Measurements from ENCODE around the gene DOCK11.
A peak's percentile ranks its signal among the peaks of the same experiment; 100 is the strongest.
"Not testable (repeated sequence)": the region's sequence is repeated elsewhere in the genome, so short reads cannot be mapped to it uniquely, and the experiment has no call there.

DOCK11 gene

DNA sequence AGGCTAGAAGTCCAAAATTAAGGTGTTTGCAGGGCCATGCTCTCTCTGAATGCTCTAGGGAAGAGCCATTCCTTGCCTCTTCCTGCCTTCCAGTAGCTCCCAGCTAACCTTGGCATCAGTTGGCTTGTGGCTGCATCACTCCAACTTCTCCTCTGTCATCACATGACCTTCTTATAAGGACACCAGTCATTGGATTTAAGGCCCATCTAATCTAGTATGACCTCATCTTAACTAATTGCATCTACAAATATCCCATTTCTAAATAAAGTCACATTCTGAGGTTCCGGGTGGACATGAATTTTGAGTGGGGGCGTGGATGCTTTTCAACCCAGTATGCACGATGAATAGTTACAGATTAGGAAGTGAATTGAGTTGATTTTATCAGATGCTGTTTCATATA lies 89.7 kb downstream of the DOCK11 start:
- DNase-seq (ENCODE audit: low spot score in 2 of 2) (no peak), ATAC-seq (ENCODE audit: low read depth) (no peak)
- H3K27me3 Mint-ChIP-seq, result no peaks in the 10 kb centered on the region
- no peak overlapping the region for H3K4me3 Mint-ChIP-seq
- no peak overlapping the region for H3K27ac Mint-ChIP-seq
- no peaks in the 10 kb centered on the region for H3K9me3 Mint-ChIP-seq
- peaks cover 14% of the 10 kb centered on the region for H3K4me1 Mint-ChIP-seq
- H3K36me3 Mint-ChIP-seq, result peaks cover 32% of the 10 kb centered on the region

DNA sequence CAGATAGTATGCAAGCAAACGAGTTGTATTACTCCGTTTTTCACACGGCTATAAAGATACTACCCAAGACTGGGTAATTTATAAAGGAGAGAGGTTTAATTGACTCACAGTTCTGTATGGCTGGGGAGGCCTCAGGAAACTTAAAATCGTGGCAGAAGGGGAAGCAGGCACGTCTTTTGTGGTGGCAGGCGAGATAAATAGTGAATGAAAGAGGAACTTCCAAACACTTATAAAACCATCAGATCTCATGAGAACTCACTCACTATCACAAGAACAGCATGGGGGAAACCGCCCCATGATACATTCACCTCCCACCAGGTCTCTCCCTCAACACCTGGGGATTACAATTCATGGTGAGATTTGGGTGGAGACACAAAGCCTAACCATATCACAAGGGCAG lies 90.6 kb downstream of the DOCK11 start:
- ATAC-seq (ENCODE audit: low read depth), result peak; percentile 66
- DNase-seq (ENCODE audit: low spot score in 2 of 2); H3K27me3 Mint-ChIP-seq; H3K4me3 Mint-ChIP-seq; H3K9me3 Mint-ChIP-seq: not testable (repeated sequence)
- H3K27ac Mint-ChIP-seq, result peak overlapping the region; percentile 89
- H3K4me1 Mint-ChIP-seq, result peaks cover 16% of the 10 kb centered on the region
- H3K36me3 Mint-ChIP-seq, result peaks cover 33% of the 10 kb centered on the region

DNA sequence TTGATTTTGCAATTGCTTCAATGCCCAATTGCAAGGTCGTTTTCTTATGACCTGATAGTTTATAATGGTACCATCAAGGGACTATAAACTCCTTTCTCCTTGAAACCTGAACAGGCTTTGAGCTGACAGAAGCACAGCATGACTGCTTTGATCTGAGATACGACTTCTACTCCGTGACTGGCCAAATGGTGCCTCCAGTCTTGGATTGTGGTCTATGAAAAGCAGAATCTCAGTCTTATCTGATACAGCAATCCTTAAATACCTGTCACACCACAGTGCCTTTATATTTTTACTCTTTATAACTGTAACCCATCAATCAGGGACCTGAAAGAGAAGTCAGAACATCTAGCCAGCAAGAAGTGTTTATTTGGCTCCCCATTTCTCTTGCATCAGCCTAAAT lies 93.1 kb downstream of the DOCK11 start:
- Mint-ChIP-seq H3K27ac (no peak overlapping the region), H3K36me3 (peaks cover 32% of the 10 kb centered on the region), H3K27me3 (no peaks in the 10 kb centered on the region), H3K4me1 (peaks cover 16% of the 10 kb centered on the region), H3K4me3 (no peak overlapping the region), H3K9me3 (no peaks in the 10 kb centered on the region)
- DNase-seq (ENCODE audit: low spot score in 2 of 2), result no peak
- ATAC-seq (ENCODE audit: low read depth), result no peak

DNA sequence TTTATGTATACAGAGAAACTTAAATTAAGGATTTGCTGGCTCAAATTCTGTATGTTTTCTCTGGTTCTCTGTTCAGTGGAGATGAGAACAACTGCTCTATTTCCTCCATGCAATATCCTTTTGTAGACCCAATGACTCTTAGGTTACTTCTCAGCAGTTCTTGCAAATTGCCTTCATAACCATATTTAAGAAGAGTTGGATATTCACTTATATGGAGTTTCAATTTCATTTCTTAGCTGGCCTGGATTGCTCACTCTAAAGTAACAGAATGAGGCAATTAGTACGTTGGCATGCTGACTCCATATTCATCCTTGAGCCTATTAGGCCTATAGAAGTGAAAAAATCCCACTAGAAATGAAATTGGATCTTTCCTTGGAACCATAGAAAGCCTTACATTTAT lies 93.6 kb downstream of the DOCK11 start:
- H3K4me1 Mint-ChIP-seq, result peaks cover 16% of the 10 kb centered on the region
- H3K4me3 Mint-ChIP-seq, result no peak overlapping the region
- H3K27ac Mint-ChIP-seq, result no peak overlapping the region
- H3K36me3 Mint-ChIP-seq, result peaks cover 29% of the 10 kb centered on the region
- no peaks in the 10 kb centered on the region for H3K27me3 Mint-ChIP-seq
- DNase-seq (ENCODE audit: low spot score in 2 of 2), result no peak
- H3K9me3 Mint-ChIP-seq, result no peaks in the 10 kb centered on the region
- ATAC-seq (ENCODE audit: low read depth), result no peak

DNA sequence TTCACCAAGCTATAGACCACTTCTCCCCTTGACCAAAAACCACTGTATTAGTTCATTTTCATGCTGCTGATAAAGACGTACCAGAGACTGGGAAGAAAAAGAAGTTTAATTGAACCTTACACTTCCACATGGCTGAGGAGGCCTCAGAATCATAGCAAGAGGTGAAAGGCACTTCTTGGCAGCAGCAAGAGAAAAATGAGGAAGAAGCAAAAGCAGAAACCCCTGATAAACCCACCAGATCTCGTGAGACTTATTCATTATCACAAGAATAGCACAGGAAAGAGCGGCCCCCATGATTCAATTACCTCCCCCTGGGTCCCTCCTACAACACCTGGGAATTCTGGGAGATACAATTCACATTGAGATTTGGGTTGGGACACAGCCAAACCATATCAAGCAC lies 97.8 kb downstream of the DOCK11 start:
- H3K9me3 Mint-ChIP-seq, result no peaks in the 10 kb centered on the region
- H3K4me1 Mint-ChIP-seq, result peaks cover 10% of the 10 kb centered on the region

DNA sequence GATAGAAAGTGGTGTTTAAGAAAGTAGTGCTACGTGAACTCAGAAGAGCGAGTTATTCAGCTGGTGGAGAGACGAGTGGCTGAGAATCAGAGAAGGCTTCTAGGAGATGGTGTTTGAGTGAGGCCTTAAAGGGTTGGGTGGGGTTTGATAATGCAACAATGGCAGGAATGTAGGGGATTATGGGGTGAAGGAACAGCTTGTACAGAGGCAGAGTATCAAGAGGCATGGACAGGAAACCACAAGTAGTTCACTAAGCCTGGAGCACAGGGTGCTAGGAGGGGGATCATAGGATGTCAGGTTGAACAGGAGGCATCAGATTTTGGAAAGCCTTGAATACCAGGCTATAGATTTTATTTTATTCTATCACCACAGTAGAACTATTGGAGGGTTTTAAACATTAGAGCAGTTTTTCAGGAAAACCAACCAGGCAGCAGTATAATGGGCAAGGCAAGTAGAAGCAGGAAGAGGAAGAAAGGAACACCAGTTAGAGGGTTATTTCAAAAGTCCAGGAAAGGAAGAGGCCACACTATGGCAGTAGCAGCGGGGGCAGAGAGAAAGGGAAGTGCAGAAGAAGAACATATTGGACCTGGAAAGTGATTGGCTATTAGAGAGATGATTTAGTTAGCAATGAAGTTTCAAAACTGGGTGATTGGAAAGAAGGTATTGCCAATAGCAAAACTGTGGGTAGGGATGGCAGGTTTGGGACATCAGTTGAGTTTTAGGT lies 99.2 kb downstream of the DOCK11 start:
- Mint-ChIP-seq H3K27me3 (no peaks in the 10 kb centered on the region), H3K4me3 (no peak overlapping the region), H3K9me3 (no peaks in the 10 kb centered on the region), H3K27ac (peak overlapping the region; percentile 90), H3K4me1 (peaks cover 10% of the 10 kb centered on the region), H3K36me3 (peaks cover 19% of the 10 kb centered on the region)
- ATAC-seq (ENCODE audit: low read depth) (no peak), DNase-seq (ENCODE audit: low spot score in 2 of 2) (no peak)

More for the DNA sequence above, 97.8 kb downstream of the DOCK11 start:
- no peak for DNase-seq (ENCODE audit: low spot score in 2 of 2)
- peaks cover 19% of the 10 kb centered on the region for H3K36me3 Mint-ChIP-seq
- no peak for ATAC-seq (ENCODE audit: low read depth)
- no peaks in the 10 kb centered on the region for H3K27me3 Mint-ChIP-seq
- H3K4me3 Mint-ChIP-seq, result no peak overlapping the region
- H3K27ac Mint-ChIP-seq, result peak overlapping the region; percentile 50

DNA sequence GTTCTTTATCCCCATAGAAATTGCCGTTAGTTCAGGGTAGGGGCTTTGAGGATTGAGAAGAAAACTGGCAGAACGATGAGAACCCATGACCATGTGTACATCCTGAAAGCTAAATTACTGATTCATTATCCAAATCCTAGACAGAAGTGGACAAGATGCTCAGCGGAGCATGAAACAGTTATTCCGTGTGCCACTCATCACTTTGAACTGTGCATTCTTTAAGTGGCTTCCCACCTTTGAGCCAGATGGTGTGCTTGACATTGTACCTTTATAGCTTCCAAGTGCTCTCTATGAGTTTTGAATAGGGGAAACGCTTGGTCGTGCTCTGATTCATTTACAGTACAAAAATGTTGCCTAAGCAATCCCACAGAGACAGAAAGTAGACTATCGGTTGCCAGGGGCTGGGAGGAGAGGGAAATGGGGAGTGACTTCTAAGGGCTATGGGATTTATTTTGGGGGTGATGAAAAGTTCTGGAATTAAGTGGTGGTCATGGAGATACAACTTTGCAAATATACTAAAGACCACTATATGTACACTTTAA lies 100.0 kb downstream of the DOCK11 start:
- no peak overlapping the region for H3K4me3 Mint-ChIP-seq
- ATAC-seq (ENCODE audit: low read depth), result no peak
- DNase-seq (ENCODE audit: low spot score in 2 of 2), result no peak
- H3K27me3 Mint-ChIP-seq, result no peaks in the 10 kb centered on the region
- H3K4me1 Mint-ChIP-seq, result peaks cover 10% of the 10 kb centered on the region
- H3K36me3 Mint-ChIP-seq, result peaks cover 19% of the 10 kb centered on the region
- H3K27ac Mint-ChIP-seq, result peak overlapping the region; percentile 90
- no peaks in the 10 kb centered on the region for H3K9me3 Mint-ChIP-seq

DNA sequence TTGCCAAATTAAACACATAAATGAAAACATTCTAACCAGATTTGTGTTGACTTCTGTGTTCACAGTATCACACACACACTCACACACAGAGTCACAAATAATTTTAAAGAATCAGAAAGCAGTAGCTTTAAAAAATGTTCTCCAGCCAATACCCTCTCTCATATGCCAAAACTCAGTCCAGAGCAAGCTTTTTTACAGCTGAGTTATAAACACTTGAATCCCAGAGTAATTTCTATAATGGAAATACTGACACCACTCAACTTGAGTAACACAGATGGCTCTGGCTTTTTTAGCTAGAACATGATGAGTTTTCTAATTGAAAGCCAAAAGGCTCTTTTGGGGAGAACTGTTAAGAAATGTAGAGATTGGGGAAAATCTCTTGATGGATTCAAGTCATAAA lies 100.8 kb downstream of the DOCK11 start:
- no peaks in the 10 kb centered on the region for H3K9me3 Mint-ChIP-seq
- DNase-seq (ENCODE audit: low spot score in 2 of 2) (no peak), ATAC-seq (ENCODE audit: low read depth) (no peak)
- H3K4me3 Mint-ChIP-seq, result no peak overlapping the region
- no peak overlapping the region for H3K27ac Mint-ChIP-seq
- H3K4me1 Mint-ChIP-seq, result peaks cover 8% of the 10 kb centered on the region
- no peaks in the 10 kb centered on the region for H3K27me3 Mint-ChIP-seq
- peaks cover 13% of the 10 kb centered on the region for H3K36me3 Mint-ChIP-seq

DNA sequence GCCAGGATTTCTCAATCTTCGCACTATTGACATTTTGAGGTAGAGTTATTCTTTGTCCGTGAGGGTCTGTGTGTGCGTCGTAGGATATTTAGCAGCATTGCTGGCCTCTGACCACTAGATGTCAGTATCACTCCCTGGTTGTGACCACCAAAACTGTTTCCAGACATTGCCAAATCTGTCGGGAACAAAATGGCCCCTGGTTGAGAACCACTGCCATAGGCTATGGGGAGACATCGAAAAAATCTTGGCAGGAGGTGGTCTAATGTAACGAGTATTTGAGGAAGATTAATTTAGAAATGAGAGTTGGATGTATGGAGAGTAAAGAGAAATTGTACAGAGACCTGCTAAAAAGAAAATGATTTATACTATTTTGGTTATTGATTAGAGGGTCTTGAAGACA lies 108.4 kb downstream of the DOCK11 start:
- peaks cover 12% of the 10 kb centered on the region for H3K4me1 Mint-ChIP-seq
- DNase-seq (ENCODE audit: low spot score in 2 of 2), result peak; percentile 26 to 33
- no peaks in the 10 kb centered on the region for H3K9me3 Mint-ChIP-seq
- peak overlapping the region; percentile 61 for H3K27ac Mint-ChIP-seq
- H3K4me3 Mint-ChIP-seq, result no peak overlapping the region
- ATAC-seq (ENCODE audit: low read depth), result peak; percentile 54
- H3K27me3 Mint-ChIP-seq, result no peaks in the 10 kb centered on the region
- peaks cover 13% of the 10 kb centered on the region for H3K36me3 Mint-ChIP-seq

DNA sequence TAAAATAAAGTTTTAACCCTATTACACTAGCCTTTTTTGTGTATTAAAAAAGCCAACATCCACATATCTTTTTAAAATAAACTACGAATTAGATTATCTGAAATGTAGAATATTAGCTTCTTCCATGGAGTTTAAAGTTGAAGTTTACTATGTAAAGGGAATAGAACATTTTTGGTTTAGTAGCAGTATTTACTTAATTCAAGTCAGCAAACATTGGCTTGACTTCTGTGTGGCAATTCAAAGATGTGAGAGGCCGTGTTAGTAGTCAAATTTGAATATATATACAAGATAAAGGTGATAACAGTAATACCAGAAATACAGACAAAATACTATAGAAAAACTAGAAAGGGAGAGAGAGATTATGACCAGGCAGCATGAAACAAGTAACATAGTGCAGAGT lies 116.7 kb downstream of the DOCK11 start:
- peaks cover 19% of the 10 kb centered on the region for H3K36me3 Mint-ChIP-seq

DNA sequence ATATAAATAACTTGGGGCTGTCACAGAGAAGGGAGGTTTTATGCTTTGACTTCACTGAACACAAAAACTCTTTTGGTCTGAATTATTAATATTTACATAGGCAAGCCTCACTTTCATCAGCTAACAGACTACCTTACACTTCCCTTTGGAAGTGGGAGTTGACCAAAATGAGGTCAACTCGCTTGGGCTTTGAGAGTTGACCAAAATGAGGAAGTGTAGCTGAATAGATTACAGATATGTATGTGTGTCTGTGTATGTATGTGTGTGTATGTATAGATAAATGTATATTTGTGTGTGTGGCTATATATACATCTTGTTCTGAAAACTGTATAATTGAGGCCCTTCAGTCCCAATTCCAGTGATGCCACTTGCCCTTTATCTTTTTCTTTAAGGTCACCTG lies 118.5 kb downstream of the DOCK11 start:
- Mint-ChIP-seq H3K27ac (peak overlapping the region; percentile 82), H3K4me3 (no peak overlapping the region), H3K9me3 (no peaks in the 10 kb centered on the region), H3K36me3 (peaks cover 17% of the 10 kb centered on the region), H3K27me3 (no peaks in the 10 kb centered on the region), H3K4me1 (peaks cover 12% of the 10 kb centered on the region)
- DNase-seq (ENCODE audit: low spot score in 2 of 2) (no peak), ATAC-seq (ENCODE audit: low read depth) (peak; percentile 56)

More for the DNA sequence above, 116.7 kb downstream of the DOCK11 start:
- Mint-ChIP-seq H3K9me3 (no peaks in the 10 kb centered on the region), H3K4me3 (no peak overlapping the region), H3K27me3 (no peaks in the 10 kb centered on the region), H3K27ac (peak overlapping the region; percentile 82), H3K4me1 (peaks cover 12% of the 10 kb centered on the region)
- DNase-seq (ENCODE audit: low spot score in 2 of 2) (no peak), ATAC-seq (ENCODE audit: low read depth) (no peak)

DNA sequence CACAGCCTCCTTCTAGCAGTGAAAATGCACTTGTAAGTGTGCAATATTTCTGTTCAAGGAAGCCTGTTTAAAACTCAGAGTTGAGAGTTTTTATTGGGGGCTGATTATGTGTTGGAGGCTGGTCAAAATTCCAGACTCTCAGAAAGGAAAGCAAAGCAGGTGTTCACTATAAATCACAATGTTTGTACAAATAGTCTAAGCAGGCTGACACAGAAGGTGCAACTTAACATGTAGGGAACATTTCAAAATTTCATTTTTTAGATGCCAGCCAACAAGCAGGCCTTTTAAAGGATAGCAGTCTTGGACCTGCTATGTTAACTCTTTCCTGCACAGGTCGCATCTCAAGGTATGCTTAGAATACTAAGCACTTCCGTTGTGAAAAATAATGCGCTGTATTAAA lies 119.5 kb downstream of the DOCK11 start:
- ATAC-seq (ENCODE audit: low read depth) (no peak), DNase-seq (ENCODE audit: low spot score in 2 of 2) (no peak)
- no peaks in the 10 kb centered on the region for H3K9me3 Mint-ChIP-seq
- peaks cover 16% of the 10 kb centered on the region for H3K36me3 Mint-ChIP-seq
- H3K4me3 Mint-ChIP-seq, result no peak overlapping the region
- no peaks in the 10 kb centered on the region for H3K27me3 Mint-ChIP-seq
- H3K4me1 Mint-ChIP-seq, result peaks cover 12% of the 10 kb centered on the region
- H3K27ac Mint-ChIP-seq, result no peak overlapping the region

DNA sequence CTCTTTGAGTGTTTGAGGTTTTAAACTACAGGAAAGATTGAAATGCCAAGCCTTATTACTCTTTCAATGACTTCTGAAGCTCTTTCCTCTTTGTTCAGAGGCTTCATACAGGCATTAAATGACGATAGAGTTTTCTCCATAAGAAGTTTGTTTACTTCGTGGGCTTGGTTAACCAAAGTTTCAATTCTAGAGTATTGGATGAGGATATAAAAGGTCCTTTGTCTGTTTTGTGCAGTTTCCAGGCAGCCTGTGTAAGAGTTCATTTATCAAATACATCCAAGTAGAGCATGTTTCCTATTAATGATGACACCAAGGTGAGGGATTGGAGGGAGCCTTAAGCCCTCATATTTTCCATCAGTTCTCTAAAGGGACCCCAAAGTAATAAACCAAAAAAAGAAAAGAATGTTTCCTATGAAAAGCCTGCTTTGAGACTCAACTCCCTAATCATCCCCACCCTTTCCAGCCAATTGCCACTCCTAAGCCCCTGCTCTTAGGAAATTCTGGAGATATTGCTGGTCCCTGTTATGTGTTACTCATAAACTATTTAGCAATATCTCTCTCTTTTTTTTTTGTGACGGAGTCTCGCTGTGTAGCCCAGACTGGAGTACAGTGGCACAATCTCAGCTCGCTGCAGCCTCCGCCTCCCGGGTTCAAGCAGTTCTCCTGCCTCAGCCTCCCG lies 125.6 kb downstream of the DOCK11 start:
- no peak overlapping the region for H3K27ac Mint-ChIP-seq
- H3K9me3 Mint-ChIP-seq, result no peaks in the 10 kb centered on the region
- DNase-seq (ENCODE audit: low spot score in 2 of 2) (no peak), ATAC-seq (ENCODE audit: low read depth) (no peak)
- H3K4me3 Mint-ChIP-seq, result no peak overlapping the region
- no peaks in the 10 kb centered on the region for H3K27me3 Mint-ChIP-seq
- H3K36me3 Mint-ChIP-seq, result peaks cover 2% of the 10 kb centered on the region
- no peaks in the 10 kb centered on the region for H3K4me1 Mint-ChIP-seq

DNA sequence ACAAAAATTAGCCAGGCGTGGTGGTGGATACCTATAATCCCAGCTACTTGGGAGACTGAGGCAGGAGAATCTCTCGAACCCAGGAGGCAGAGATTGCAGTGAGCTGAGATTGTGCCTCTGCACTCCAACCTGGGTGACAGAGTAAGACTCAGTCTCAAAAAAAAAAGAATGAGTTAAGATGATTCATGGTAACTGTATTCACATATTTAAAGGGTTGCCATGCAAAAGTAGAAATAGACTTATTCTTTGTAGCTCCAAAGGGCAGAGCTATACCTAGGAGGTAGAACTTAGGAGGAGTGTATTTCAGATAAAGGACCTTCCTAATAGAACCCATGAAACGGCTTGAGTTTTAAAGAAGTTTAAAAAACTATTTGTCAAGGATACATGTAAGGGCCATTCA lies 127.4 kb downstream of the DOCK11 start:
- ATAC-seq (ENCODE audit: low read depth), result no peak
- Mint-ChIP-seq H3K27ac (no peak overlapping the region), H3K27me3 (no peaks in the 10 kb centered on the region), H3K4me1 (no peaks in the 10 kb centered on the region), H3K36me3 (peaks cover 6% of the 10 kb centered on the region), H3K9me3 (no peaks in the 10 kb centered on the region), H3K4me3 (no peak overlapping the region)
- DNase-seq (ENCODE audit: low spot score in 2 of 2), result no peak
